Motor neuron (in vitro differentiated cells): ENCODE data around the gene PPP6R3. TPM values are rescaled to one million over a fixed set of nuclear protein-coding genes. Genes with fewer than 3 reads are reported as not detected.
"Not testable (repeated sequence)": the region's sequence is repeated elsewhere in the genome, so short reads cannot be mapped to it uniquely, and the experiment has no call there.

Source experiments
- ATAC-seq, 8 experiments: fragments of 200-7000 bp; cut with Tn5 transposase; replicated peaks in 6 of 8; 2 replicates each; pipeline ENCODE4 v1.8.0; 2021; ENCODE audit warnings: mild to moderate bottlenecking in 8 of 8, moderate library complexity in 8 of 8
- H3K27ac ChIP-seq, 2 donors: fragments of 250-450 bp; sonication (Bioruptor Pico); 2 replicates each; pipeline ENCODE4 v1.9.0; 2021; ENCODE audit warnings: antibody characterized with exemption in 2 of 2, mild to moderate bottlenecking in 2 of 2, moderate library complexity in 1 of 2
- H3K4me1 ChIP-seq, 2 donors: fragments of 250-450 bp; sonication (Bioruptor Pico); replicated peaks in 1 of 2; 2 replicates each; pipeline ENCODE4 v1.6.1; 2021; ENCODE audit warnings: antibody characterized with exemption in 2 of 2, mild to moderate bottlenecking in 2 of 2, moderate library complexity in 1 of 2
- H3K4me3 ChIP-seq, 5 donors: fragments of 250-450 bp; sonication (Bioruptor Pico); 2 replicates each; pipeline ENCODE4 v1.9.0; 2021; ENCODE audit warnings: antibody characterized with exemption in 5 of 5, mild to moderate bottlenecking in 5 of 5, moderate library complexity in 4 of 5
- WGBS, 10 experiments: fragments of 450-650 bp; shearing (Covaris generic); methylation state at CpG; one replicate each; pipeline ENCODE4 v1.0.0; 2022; 5-methylcytosine and 5-hydroxymethylcytosine counted together
- in situ Hi-C, 9 experiments: fragments of 400-800 bp; cut with MboI; loops; one replicate each; pipeline ENCODE4 v1.15.0; 2021; ENCODE audit warnings: low sequenced_read_pairs in 9 of 9, low pct_unique_long_range_greater_than_20kb in 2 of 9; ENCODE audit not compliant: unreplicated experiment in 9 of 9
- total RNA-seq, 8 experiments: library from RNA; unstranded; fragments of 300-600 nt; gene quantifications; 2 replicates each; pipeline versions ENCODE4 v1.2.3 to v1.2.4, GENCODE V29; 2022

Gene PPP6R3
- total RNA-seq, 8 experiments from 2014 or later = 49.1 to 142 (median 65.7) TPM

DNA sequence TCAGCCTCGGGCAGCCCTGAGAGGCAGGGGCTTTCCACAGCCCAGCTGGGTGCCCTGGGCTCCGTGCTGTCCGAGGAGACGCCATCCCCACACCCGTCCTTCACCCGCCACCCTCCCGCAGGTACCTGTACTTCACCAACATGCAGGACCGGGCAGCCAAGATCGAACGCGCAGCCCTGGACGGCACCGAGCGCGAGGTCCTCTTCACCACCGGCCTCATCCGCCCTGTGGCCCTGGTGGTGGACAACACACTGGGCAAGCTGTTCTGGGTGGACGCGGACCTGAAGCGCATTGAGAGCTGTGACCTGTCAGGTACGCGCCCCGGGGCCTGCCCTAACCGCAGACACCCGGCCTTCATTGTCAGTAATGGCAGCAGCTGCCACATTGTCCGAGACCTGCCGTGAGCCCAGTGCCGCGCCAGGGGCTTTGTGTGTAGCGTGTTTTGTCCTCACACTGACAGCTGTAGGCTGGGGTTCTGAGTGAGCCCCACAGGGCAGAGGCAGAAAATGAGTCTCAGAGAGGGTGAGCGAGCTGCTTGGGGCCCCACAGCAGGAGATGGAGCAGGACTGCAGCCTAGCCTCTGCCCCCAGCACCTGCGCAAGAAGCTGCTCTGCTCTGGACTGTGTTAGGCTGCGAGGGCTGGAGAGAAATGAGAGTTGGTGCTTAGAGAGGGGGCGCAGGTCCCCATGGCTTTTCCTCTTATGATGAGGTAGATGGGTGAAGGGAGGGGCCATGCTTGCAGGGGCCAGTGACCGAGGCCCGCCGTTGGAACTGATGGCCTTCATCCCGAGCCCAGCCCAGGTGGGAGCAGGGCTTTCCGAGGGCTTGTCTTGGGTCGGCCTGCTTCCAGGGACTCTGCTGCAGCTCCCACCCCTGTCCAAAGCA lies 35.3 kb upstream of the PPP6R3 start:
- in situ Hi-C loops = loop anchor here in 2 of 9 experiments (25.0 kb wide), 2 partner anchors 163 to 188 kb away; partner anchors contain the start of gene C11orf24 (in 1 of the 2)
- ATAC-seq = no peak
- Histone ChIP-seq H3K27ac (no peak overlapping the region), H3K4me1 (peaks cover 0 to 3% of the 10 kb centered on the region in 2 donors), H3K4me3 (no peak overlapping the region)
- whole genome bisulfite sequencing, 10 experiments = 80 to 100% (median 95%) methylated on average over 1 to 17 of the region's 40 CpGs; no CpG with 5 or more reads in 4 of the 10 experiments

DNA sequence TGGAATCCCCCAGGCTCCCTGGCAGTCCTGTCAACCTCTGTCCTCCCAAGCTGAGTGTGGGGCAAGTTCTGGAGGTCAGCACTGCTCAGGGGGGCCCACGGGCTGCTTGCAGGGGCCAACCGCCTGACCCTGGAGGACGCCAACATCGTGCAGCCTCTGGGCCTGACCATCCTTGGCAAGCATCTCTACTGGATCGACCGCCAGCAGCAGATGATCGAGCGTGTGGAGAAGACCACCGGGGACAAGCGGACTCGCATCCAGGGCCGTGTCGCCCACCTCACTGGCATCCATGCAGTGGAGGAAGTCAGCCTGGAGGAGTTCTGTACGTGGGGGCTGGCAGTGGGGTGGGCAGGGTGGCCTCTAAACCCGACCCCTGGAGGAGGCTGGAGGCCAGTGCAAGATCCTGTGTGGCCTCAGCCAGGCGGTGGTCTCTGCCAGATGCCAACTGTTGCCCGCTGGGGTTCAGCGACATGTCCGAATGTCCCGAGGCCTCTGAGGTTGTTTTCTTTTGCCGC lies 34.6 kb upstream of the PPP6R3 start:
- Histone ChIP-seq H3K4me1 (peaks cover 0 to 3% of the 10 kb centered on the region in 2 donors), H3K4me3 (no peak overlapping the region), H3K27ac (no peak overlapping the region)
- no peak for ATAC-seq
- in situ Hi-C loops = loop anchor here in 1 of 9 experiments (25.0 kb wide), 1 partner anchor 164 kb away; the partner anchor contains the start of gene C11orf24
- WGBS, 10 experiments = 71 to 100% (median 93%) methylated on average over 1 to 7 of the region's 21 CpGs; no CpG with 5 or more reads in 4 of the 10 experiments

- no peak overlapping the region for H3K4me3 ChIP-seq
- WGBS, 10 experiments = 62 to 100% (median 96%) methylated on average over 2 to 3 of the region's 3 CpGs; no CpG with 5 or more reads in 4 of the 10 experiments
- in situ Hi-C loops = loop anchor here in 1 of 9 experiments (25.0 kb wide), 1 partner anchor 167 kb away; the partner anchor contains the start of gene C11orf24
- H3K4me1 ChIP-seq = no peaks in the 10 kb centered on the region
- no peak overlapping the region for H3K27ac ChIP-seq
- ATAC-seq = no peak
Measured at GRCh38 chr11:68429661-68430060, 30.9 kb upstream of the PPP6R3 start.

DNA sequence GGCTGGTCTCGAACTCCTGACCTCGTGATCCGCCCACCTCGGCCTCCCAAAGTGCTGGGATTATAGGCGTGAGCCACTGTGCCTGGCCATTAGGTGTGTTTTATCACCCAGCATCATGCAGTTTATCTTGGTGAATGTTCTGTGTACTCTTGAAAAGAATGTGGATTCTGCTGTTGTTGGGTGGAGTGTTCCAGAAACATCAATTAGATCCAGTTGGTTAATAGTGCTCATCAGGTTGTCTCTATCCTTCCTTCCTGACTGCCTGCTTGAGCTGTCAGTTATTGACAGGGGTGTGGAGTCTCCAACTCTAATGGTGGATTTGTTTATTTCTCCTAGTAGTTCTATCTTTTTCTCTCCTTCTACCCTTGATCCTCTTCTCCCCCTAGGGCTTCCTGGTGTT lies 30.2 kb upstream of the PPP6R3 start:
- H3K4me1 ChIP-seq = no peaks in the 10 kb centered on the region
- no peak overlapping the region for H3K27ac ChIP-seq
- no peak overlapping the region for H3K4me3 ChIP-seq
- in situ Hi-C loops = loop anchor here in 1 of 9 experiments (25.0 kb wide), 1 partner anchor 168 kb away; the partner anchor contains the start of gene C11orf24
- no peak for ATAC-seq
- 80% methylated on average over 1 of the region's 5 CpGs; no CpG with 5 or more reads in 9 of the 10 experiments for WGBS, 10 experiments

GRCh38 chr11:68430801-68431200 lies 29.8 kb upstream of the PPP6R3 start:
- Histone ChIP-seq H3K27ac (no peak overlapping the region), H3K4me1 (no peaks in the 10 kb centered on the region), H3K4me3 (no peak overlapping the region)
- in situ Hi-C loops = loop anchor here in 1 of 9 experiments (25.0 kb wide), 1 partner anchor 168 kb away; the partner anchor contains the start of gene C11orf24
- WGBS, 10 experiments = 33 to 100% (median 70%) methylated on average over 1 to 3 of the region's 3 CpGs; no CpG with 5 or more reads in 6 of the 10 experiments
- no peak for ATAC-seq

DNA sequence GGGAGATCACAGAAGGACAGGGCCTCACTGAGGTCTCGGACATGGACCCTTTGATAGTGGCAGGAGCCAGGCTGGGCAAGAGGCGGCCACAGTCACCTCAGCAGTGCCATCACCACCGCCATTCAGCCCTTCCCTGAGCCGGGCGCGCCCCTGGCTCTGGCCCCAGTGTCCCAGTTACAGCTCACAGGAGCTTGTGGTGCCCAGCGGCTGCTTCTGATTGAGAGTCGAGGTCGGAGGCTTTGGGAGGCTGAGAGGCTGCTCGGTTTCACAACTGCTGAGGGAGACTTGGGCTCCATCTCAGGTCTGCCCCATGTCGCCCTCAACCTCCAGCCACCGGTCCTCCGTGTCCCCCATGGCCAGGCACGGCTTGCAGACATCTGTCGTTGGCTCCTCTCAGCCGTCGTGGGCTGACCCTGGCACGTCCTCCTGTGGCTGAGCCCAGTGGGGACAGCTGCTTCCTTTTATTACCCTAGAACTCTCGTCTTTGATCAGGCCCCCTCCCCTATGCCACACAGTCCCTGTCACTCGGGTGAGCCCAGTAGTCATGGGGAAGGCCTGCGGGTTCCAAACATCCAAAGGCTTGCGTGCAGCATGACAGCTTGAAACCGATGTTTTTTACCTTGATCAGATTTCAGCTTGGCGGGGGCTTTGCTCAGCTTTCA lies 28.4 kb upstream of the PPP6R3 start:
- Histone ChIP-seq H3K4me3 (no peak overlapping the region), H3K4me1 (no peaks in the 10 kb centered on the region), H3K27ac (no peak overlapping the region)
- in situ Hi-C loops = loop anchor here in 1 of 9 experiments (25.0 kb wide), 1 partner anchor 170 kb away; the partner anchor contains the start of gene C11orf24
- WGBS, 10 experiments = 76 to 97% (median 89%) methylated on average over 6 to 11 of the region's 24 CpGs; no CpG with 5 or more reads in 7 of the 10 experiments
- peak in 1 of 8 experiments; percentile 46 for ATAC-seq

- Histone ChIP-seq H3K27ac (no peak overlapping the region), H3K4me1 (no peaks in the 10 kb centered on the region), H3K4me3 (no peak overlapping the region)
- peak in 1 of 8 experiments; percentile 7 for ATAC-seq
- WGBS, 10 experiments = 60 to 74% (median 67%) methylated on average over 3 to 12 of the region's 17 CpGs; no CpG with 5 or more reads in 7 of the 10 experiments
- in situ Hi-C loops = loop anchor here in 1 of 9 experiments (25.0 kb wide), 1 partner anchor 171 kb away; the partner anchor contains the start of gene C11orf24
Measured at GRCh38 chr11:68432874-68433273, 27.7 kb upstream of the PPP6R3 start.

GRCh38 chr11:68433541-68433940 lies 27.0 kb upstream of the PPP6R3 start:
- in situ Hi-C loops = loop anchor here in 1 of 9 experiments (25.0 kb wide), 1 partner anchor 171 kb away; the partner anchor contains the start of gene C11orf24
- no peak for ATAC-seq
- Histone ChIP-seq H3K4me3 (no peak overlapping the region), H3K27ac (no peak overlapping the region), H3K4me1 (no peaks in the 10 kb centered on the region)
- 90% methylated on average over 4 of the region's 31 CpGs; no CpG with 5 or more reads in 9 of the 10 experiments for WGBS, 10 experiments

DNA sequence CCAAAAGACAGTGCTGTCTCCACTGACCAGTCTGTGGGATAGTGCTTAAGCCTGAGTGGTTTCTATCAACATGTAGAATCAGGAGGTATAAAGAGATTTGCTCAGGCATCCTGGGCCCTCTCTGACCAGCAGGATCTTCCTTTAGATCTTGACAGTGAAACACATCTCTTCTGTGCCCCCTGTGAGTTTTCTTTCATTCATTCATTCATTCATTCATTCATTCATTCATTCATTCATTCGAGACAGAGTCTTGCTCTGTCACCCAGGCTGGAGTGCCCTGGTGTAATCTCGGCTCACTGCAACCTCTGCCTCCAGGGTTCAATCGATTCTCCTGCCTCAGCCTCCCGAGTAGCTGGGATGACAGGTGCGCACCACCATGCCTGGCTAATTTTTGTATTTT lies 26.4 kb upstream of the PPP6R3 start:
- H3K4me3 ChIP-seq, H3K27ac ChIP-seq, ATAC-seq, H3K4me1 ChIP-seq: not testable (repeated sequence)
- 80 to 95% methylated on average over 1 to 5 of the region's 5 CpGs; no CpG with 5 or more reads in 8 of the 10 experiments for WGBS, 10 experiments
- in situ Hi-C loops = loop anchor here in 1 of 9 experiments (25.0 kb wide), 1 partner anchor 172 kb away; the partner anchor contains the start of gene C11orf24

DNA sequence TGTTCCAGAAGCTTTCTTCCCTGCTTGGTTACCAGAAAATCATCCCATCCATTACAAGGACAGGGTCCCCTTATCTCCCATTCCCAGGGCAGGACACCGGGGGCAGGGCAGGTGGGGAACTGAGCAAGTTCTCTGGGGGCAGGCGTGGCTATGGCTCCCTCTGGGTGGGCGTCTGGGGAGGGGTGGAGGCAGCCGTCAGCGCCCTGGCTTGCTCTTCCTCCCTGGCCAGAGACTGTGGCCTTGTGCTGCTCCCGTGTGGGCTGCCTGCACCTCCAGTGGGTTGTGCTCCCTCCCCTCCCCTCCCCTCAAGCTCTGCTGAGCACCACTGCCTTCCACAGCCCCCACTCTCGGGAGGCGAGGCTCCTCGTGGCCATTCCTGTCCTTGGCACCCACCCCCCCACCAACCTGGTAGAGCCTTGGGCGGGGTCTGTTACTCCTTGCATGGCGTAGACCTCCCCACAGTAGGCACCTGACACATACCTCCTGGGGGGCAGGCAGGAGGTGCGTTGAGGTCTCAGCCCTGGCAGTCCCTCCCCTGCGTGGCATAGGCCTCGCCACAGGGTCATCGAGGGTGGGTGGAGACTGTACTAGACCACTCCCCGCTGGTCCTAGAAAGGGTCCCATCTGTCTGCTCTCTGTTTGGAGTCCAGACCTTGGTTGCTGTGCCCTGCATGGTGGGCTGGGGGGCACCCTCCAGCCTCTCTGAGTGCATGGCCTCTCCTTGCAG lies 24.2 kb upstream of the PPP6R3 start:
- in situ Hi-C loops = loop anchor here in 1 of 9 experiments (25.0 kb wide), 1 partner anchor 174 kb away; the partner anchor contains the start of gene C11orf24
- no peak for ATAC-seq
- no peak overlapping the region for H3K27ac ChIP-seq
- no peak overlapping the region for H3K4me3 ChIP-seq
- peaks cover 12 to 17% of the 10 kb centered on the region in 2 donors for H3K4me1 ChIP-seq
- WGBS, 10 experiments = 100% methylated on average over 3 of the region's 16 CpGs; no CpG with 5 or more reads in 8 of the 10 experiments

- ATAC-seq = peak in 7 of 8 experiments; percentile 24 to 78 (median 34)
- Histone ChIP-seq H3K4me3 (no peak overlapping the region), H3K4me1 (peaks cover 22 to 26% of the 10 kb centered on the region in 2 donors), H3K27ac (peak overlapping the region in 1 of 2 donors; percentile 23)
- WGBS, 10 experiments = 87 to 100% (median 100%) methylated on average over 1 to 6 of the region's 34 CpGs; no CpG with 5 or more reads in 5 of the 10 experiments
- in situ Hi-C loops = loop anchor here in 1 of 9 experiments (25.0 kb wide), 1 partner anchor 175 kb away; the partner anchor contains the start of gene C11orf24
Measured at GRCh38 chr11:68436985-68437926, 23.3 kb upstream of the PPP6R3 start.
